ENCODE results near the gene WFDC9. TPM values are rescaled to one million over a fixed set of nuclear protein-coding genes. Genes with fewer than 3 reads are reported as not detected.

WFDC9 gene
- total RNA-seq, 1 experiment from 2014 or later: not detected

GRCh38 chr20:45639687-45640086 lies 8.6 kb upstream of the WFDC9 start:
- H3K36me3 Mint-ChIP-seq (ENCODE audit: insufficient read depth, unreplicated experiment): no peaks in the 10 kb centered on the region

GRCh38 chr20:45636513-45636912 lies 5.4 kb upstream of the WFDC9 start:
- POLR2A ChIA-PET: no interaction called here
- intact Hi-C loops (cut with micrococcal nuclease; ENCODE audit: unreplicated experiment): no loop called here
- H3K9me3 Mint-ChIP-seq (ENCODE audit: unreplicated experiment): no peaks in the 10 kb centered on the region
- H3K36me3 Mint-ChIP-seq (ENCODE audit: insufficient read depth, unreplicated experiment): no peaks in the 10 kb centered on the region
- H3K4me1 Mint-ChIP-seq (ENCODE audit: low read depth, unreplicated experiment): no peaks in the 10 kb centered on the region
- no peak overlapping the region for H3K4me3 Mint-ChIP-seq (ENCODE audit: unreplicated experiment)
- no peak for TF ChIP-seq CTCF (IDR thresholded peaks at IDR 0.05; ENCODE audit: insufficient read depth in 1 of 2, low read depth in 1 of 2, low read length in 1 of 2, severe bottlenecking in 1 of 2, unreplicated experiment in 1 of 2)
- no peaks in the 10 kb centered on the region for H3K36me3 ChIP-seq (ENCODE audit: control insufficient read depth, insufficient read depth, low read length)
- no peaks in the 10 kb centered on the region for H3K4me1 ChIP-seq
- 0 out of 2 replicates have a peak, but pooled peaks cover 1% of the 10 kb centered on the region for H3K27me3 ChIP-seq (replicated peaks; ENCODE audit: control insufficient read depth, insufficient read depth, low read length)
- no peak overlapping the region for H3K4me3 ChIP-seq (ENCODE audit: low read depth, low read length)
- CTCF ChIA-PET: interaction anchor here (1.0 kb wide), 1 partner anchor 134 kb away, joined by 3 read pairs; no protein-coding TSS in a partner anchor
- no peak for DNase-seq
- BruUV-seq (replicated peaks): no TSS peak
- H3K27me3 Mint-ChIP-seq (ENCODE audit: insufficient read depth, unreplicated experiment): peaks cover 22% of the 10 kb centered on the region
- no peak overlapping the region for H3K27ac Mint-ChIP-seq (ENCODE audit: unreplicated experiment)
- no peaks in the 10 kb centered on the region for H3K9me3 ChIP-seq

More at GRCh38 chr20:45639687-45640086, 8.6 kb upstream of the WFDC9 start:
- no peaks in the 10 kb centered on the region for H3K4me1 Mint-ChIP-seq (ENCODE audit: low read depth, unreplicated experiment)
- Histone ChIP-seq H3K27me3 (replicated peaks; ENCODE audit: control insufficient read depth, insufficient read depth, low read length) (0 out of 2 replicates have a peak, but pooled peaks cover 1% of the 10 kb centered on the region), H3K36me3 (ENCODE audit: control insufficient read depth, insufficient read depth, low read length) (no peaks in the 10 kb centered on the region), H3K4me3 (ENCODE audit: low read depth, low read length) (no peak overlapping the region), H3K9me3 (peaks cover 1% of the 10 kb centered on the region), H3K4me1 (no peaks in the 10 kb centered on the region)
- intact Hi-C loops (cut with micrococcal nuclease; ENCODE audit: unreplicated experiment): no loop called here
- no peak for DNase-seq
- H3K27ac Mint-ChIP-seq (ENCODE audit: unreplicated experiment): no peak overlapping the region
- H3K27me3 Mint-ChIP-seq (ENCODE audit: insufficient read depth, unreplicated experiment): peaks cover 19% of the 10 kb centered on the region
- H3K9me3 Mint-ChIP-seq (ENCODE audit: unreplicated experiment): no peaks in the 10 kb centered on the region
- ChIA-PET POLR2A (no interaction called here), CTCF (no interaction called here)
- no TSS peak for BruUV-seq (replicated peaks)
- TF ChIP-seq CTCF (IDR thresholded peaks at IDR 0.05; ENCODE audit: insufficient read depth in 1 of 2, low read depth in 1 of 2, low read length in 1 of 2, severe bottlenecking in 1 of 2, unreplicated experiment in 1 of 2): no peak
- no peak overlapping the region for H3K4me3 Mint-ChIP-seq (ENCODE audit: unreplicated experiment)

GRCh38 chr20:45630371-45630770 lies 713 bp downstream of the WFDC9 start:
- ChIA-PET POLR2A (no interaction called here), CTCF (interaction anchor here (1.0 to 4.4 kb wide), 6 partner anchors 13 to 303 kb away, joined by 3 to 112 read pairs (median 4); no protein-coding TSS in a partner anchor)
- no peaks in the 10 kb centered on the region for H3K4me1 Mint-ChIP-seq (ENCODE audit: low read depth, unreplicated experiment)
- no peaks in the 10 kb centered on the region for H3K27me3 ChIP-seq (replicated peaks; ENCODE audit: control insufficient read depth, insufficient read depth, low read length)
- H3K4me3 Mint-ChIP-seq (ENCODE audit: unreplicated experiment): no peak overlapping the region
- BruUV-seq (replicated peaks): no TSS peak
- no peak for TF ChIP-seq CTCF (IDR thresholded peaks at IDR 0.05; ENCODE audit: insufficient read depth in 1 of 2, low read depth in 1 of 2, low read length in 1 of 2, severe bottlenecking in 1 of 2, unreplicated experiment in 1 of 2)
- H3K27me3 Mint-ChIP-seq (ENCODE audit: insufficient read depth, unreplicated experiment): peaks cover 12% of the 10 kb centered on the region
- no peaks in the 10 kb centered on the region for H3K36me3 Mint-ChIP-seq (ENCODE audit: insufficient read depth, unreplicated experiment)
- no peaks in the 10 kb centered on the region for H3K36me3 ChIP-seq (ENCODE audit: control insufficient read depth, insufficient read depth, low read length)
- H3K4me3 ChIP-seq (ENCODE audit: low read depth, low read length): no peak overlapping the region
- H3K9me3 Mint-ChIP-seq (ENCODE audit: unreplicated experiment): no peaks in the 10 kb centered on the region
- intact Hi-C loops (cut with micrococcal nuclease; ENCODE audit: unreplicated experiment): no loop called here
- DNase-seq: no peak
- no peaks in the 10 kb centered on the region for H3K9me3 ChIP-seq
- H3K27ac Mint-ChIP-seq (ENCODE audit: unreplicated experiment): no peak overlapping the region
- no peaks in the 10 kb centered on the region for H3K4me1 ChIP-seq
